Epithelial cell of esophagus (primary cell): Measurements from ENCODE around the gene KCNQ1OT1.

Source experiments
- DNase-seq: peaks from one replicate; pipeline ENCODE4 v3.0.0; 2010; ENCODE audit warnings: low read depth
- H3K4me3 ChIP-seq: 2 replicates; pipeline ENCODE4 v1.5.1; 2011; ENCODE audit warnings: mild to moderate bottlenecking, low read length, control low read depth
- TF ChIP-seq, protein P1 (sequence below): IDR thresholded peaks from 2 replicates; pipeline ENCODE4 v1.5.1; 2011; ENCODE audit warnings: low read depth, mild to moderate bottlenecking, low read length, control low read depth, inconsistent platforms; ENCODE audit not compliant: insufficient read depth; ENCODE audit errors: missing control alignments

Gene KCNQ1OT1

DNA sequence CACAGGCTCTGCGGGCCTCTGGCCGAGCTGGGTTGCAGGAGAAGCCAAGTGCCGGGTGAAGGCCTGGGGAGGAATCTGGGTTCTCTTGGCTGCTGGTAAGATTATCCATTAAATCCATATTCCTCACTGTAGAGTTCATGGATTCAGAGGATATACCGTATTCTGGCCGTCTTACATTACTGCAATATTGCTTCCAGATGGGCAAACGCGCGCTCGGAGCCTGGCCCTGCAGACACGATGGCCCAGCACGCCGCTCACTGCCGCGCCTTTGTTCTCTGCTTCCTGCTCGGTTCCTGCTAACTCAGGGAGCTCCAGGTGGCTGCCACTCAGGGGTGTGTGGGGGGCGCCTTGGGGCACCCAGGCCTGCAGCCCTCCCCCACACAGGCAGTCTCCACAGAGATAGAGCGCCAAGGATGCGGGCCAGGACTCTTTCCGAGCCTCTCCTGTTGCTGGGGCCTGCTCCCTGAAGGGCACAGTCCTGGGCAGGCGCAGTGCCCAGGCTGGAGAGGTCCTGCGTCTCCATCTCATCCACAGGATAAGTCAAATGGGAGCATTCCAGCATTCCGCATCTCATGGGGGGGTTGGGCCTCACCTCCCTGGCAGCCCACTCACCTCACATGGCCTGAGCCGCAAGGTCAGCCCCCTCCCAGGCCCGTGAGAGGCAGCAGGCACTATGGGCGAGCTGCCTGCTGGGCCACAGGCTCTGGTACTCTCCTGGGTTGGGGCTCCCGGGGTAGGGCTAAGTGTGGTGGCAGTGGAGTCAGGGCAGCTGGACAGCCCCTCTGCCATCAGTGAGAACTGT lies 14.1 kb upstream of the KCNQ1OT1 start:
- TF ChIP-seq, protein P1, sequence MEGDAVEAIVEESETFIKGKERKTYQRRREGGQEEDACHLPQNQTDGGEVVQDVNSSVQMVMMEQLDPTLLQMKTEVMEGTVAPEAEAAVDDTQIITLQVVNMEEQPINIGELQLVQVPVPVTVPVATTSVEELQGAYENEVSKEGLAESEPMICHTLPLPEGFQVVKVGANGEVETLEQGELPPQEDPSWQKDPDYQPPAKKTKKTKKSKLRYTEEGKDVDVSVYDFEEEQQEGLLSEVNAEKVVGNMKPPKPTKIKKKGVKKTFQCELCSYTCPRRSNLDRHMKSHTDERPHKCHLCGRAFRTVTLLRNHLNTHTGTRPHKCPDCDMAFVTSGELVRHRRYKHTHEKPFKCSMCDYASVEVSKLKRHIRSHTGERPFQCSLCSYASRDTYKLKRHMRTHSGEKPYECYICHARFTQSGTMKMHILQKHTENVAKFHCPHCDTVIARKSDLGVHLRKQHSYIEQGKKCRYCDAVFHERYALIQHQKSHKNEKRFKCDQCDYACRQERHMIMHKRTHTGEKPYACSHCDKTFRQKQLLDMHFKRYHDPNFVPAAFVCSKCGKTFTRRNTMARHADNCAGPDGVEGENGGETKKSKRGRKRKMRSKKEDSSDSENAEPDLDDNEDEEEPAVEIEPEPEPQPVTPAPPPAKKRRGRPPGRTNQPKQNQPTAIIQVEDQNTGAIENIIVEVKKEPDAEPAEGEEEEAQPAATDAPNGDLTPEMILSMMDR: no peak
- DNase-seq: no peak
- no peak overlapping the region for H3K4me3 ChIP-seq

DNA sequence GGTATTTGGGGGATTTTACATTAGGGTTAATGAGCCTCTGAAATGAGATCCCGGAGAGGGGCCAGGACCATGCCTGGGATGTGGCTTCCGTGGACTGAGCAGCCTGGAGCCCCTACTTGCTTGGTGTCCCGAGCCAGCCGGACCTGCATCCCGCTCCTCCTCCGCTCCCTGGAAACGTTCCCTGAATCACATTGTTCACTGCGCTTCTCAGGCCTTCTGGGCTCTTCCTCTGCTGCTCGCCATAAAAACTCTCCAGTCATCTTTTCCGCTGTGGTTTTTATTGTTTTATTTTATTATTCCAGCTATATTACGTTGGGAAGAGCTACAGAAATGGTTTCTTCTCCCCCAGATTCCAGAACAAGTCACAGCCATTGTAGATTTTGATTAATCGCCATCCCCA lies 13.3 kb upstream of the KCNQ1OT1 start:
- H3K4me3 ChIP-seq: no peak overlapping the region
- no peak for DNase-seq
- TF ChIP-seq, protein P1: no peak

DNA sequence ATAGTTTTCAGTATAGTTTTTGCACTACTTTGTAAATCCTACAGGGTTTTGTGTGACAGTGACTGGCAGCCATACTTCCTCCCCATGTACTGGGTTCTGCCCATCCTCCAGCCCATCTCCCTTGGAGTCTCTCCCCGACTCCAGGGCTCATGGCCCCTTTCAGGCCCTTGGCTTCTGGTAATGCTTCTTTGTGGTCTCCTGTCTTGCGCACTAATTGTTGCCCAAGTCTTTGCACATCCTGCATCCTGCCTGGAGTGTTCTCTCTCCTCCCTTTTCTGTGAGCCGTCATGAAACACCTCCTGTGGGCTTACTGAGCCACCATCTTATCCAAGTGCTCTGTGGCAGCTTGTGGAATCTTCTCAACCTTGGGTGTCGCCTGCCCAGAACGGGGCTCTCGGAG lies 11.4 kb upstream of the KCNQ1OT1 start:
- TF ChIP-seq, protein P1: no peak
- DNase-seq: no peak
- no peak overlapping the region for H3K4me3 ChIP-seq

DNA sequence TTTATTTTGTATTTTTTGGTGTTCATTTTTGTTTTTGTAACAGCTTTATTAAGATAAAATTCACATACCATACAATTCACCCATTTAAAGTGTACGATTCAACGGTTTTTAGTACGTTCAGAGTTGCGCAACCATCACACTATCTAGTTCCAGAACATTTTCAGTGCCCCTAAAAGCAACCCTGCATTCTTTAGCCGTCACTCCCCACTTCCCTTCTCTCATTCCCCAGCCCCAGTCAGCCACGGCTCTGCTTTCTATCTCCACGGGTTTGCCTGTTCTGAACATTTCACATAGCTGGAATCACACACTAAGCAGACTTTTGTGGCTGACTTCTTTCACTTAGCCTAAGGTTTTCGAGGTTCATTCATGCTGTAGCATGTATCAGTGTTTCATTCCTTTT lies 9.6 kb upstream of the KCNQ1OT1 start:
- no peak overlapping the region for H3K4me3 ChIP-seq
- DNase-seq: no peak
- TF ChIP-seq, protein P1: no peak

DNA sequence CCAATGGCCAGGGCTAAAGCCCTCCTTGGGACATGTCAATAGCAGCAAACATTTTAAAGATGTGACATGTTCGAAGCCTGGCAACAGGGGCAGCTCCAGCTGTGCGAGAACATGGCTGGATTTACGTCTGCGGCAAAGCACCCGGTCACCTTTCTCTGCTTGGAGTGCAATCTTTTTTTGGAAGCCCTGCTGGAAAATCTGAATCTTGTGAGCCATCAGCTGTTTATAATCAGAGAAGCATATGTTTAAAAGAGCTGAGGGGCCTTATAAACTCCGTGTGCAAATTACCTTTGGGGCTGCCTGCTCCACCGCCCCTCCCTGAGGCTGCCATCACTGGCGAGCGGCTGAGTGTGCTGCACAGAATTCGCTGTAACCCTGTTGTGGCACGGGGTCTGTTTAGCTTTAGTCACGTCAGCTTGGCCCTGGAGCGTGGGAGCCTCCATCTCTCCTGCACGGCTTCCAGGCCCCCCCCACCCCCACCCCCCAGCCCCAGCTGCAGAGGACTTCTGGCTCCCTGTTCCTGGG lies 9.0 kb upstream of the KCNQ1OT1 start:
- DNase-seq: no peak
- TF ChIP-seq, protein P1: no peak
- H3K4me3 ChIP-seq: no peak overlapping the region

DNA sequence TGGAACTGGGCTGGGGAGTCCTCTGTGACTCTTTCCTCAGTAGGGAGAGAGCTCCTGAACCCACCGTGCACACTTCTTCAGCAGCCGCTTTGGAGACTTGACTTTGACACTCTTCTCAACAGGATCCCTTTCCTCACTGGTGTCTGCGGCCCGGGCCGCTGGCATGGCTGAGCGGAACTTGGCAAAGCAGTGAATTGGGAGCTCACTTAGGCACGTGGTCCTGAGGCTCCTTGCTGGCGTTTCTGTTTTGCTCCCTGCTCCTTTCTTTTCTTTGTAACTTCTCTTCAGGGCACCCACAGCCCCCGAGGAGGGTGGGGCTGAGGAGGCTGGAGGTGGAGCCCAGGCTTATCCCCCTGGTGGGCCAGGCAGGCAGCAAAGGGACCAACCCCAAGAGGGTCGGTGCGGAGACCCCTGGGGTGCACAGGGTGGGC lies 8.4 kb upstream of the KCNQ1OT1 start:
- no peak overlapping the region for H3K4me3 ChIP-seq
- TF ChIP-seq, protein P1: no peak
- no peak for DNase-seq

DNA sequence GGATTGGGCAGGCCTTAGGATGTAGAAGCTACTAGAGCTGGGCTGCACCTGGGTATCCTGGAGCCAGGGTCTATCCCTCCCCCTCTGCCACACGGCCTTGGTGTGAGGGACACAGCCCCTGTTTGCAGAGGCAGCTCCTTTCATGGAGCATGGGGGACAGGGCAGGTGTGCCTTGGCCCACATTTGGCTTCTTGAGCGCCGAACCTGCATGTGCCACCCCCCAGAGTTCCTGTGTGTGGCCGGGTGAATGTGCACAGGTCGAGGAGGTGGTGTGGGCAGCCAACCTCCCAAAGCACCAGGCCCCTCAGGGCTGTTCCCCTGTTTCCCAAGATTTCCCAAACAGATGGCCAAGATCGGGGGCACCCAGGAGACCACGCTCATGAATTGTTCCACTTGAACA lies 7.9 kb upstream of the KCNQ1OT1 start:
- DNase-seq: no peak
- TF ChIP-seq, protein P1: no peak
- no peak overlapping the region for H3K4me3 ChIP-seq
